SIG-M5 (cell line): ENCODE measurements around the gene ADGRG4.
"Not testable (repeated sequence)": the region's sequence is repeated elsewhere in the genome, so short reads cannot be mapped to it uniquely, and the experiment has no call there.

Source experiments
- DNase-seq: peaks from one replicate; lab custom pipeline; 2025; lab: John Stamatoyannopoulos, UW

ADGRG4 gene

DNA sequence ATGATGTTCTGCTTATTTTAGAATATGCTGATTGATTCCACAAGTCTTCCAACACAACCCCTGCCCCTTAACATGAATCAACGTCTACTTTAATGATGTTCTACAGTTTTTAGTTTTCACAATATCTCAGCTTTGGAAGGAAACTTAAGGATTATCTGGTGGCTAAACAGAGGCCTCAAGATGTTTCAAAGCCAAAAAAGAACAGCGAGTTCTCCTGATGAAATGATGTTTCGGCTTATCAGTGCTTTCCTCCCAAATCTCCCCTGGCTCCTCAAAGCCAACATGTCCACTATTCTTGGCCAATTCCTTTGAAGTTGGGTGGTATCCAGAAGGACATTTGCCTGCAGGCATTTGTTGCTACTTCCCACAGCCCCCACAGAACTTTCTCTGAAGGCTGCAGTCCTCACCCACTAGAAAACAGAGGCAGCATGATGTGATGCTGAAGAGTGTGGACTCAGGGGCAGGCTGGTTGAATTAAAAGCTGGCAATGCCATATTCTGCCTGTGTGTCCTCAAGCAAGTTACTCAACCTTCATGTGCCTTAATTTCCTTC is 87.3 kb downstream of the ADGRG4 start:
- DNase-seq = no peak

DNA sequence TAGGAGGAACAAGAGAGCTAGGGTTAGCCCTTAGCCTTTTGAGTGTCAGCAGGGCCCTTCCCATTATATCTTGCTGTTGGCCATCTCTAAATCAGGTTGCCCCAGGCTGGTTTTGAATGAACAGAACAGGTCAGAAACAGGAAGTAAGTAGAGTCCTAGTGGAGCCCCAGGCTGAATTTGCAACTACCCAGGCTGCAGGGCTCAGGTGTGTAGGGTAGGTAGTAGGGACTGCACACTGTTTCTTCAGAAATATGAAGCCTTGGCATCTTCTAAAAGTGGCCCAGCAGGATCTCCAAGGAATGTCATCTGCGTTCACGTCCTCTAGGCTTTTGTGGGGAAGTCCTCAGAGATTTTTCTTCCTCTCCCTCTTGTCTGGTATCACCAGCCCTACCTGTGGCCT is 90.2 kb downstream of the ADGRG4 start:
- no peak for DNase-seq

DNA sequence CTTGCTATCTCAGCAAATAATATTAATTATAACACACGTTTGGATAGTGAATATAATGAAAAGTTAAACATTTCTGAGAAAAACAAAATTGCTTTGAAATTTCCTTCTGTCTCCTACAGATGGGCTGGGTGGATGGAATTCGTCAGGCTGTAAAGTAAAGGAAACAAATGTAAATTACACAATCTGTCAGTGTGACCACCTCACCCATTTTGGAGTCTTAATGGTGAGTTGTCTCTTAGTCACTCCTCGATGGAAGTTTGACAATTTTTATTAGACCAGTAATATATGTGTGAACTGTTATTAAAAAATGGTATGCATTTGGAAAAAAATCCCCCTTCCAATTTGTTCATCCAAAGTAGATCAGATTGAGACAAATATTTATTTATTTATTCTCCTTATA is 94.5 kb downstream of the ADGRG4 start:
- DNase-seq = no peak

DNA sequence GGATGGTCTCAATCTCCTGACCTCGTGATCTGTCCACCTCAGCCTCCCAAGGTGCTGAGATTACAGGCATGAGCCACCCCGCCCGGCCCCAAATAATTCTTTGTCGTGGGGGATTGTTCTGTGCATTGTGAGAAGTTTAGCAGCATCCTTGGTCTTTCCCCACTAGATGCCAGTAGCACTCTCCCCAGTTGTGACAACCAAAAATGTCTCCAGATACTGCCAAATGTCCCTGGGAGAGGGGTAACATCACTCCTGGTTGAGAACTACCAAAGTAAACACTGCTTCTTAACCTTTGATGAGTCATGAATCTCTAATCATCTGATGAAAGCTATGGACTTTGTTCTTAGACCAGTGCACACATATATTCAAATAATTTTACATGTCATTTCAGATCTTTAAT is 96.2 kb downstream of the ADGRG4 start:
- DNase-seq = no peak

DNA sequence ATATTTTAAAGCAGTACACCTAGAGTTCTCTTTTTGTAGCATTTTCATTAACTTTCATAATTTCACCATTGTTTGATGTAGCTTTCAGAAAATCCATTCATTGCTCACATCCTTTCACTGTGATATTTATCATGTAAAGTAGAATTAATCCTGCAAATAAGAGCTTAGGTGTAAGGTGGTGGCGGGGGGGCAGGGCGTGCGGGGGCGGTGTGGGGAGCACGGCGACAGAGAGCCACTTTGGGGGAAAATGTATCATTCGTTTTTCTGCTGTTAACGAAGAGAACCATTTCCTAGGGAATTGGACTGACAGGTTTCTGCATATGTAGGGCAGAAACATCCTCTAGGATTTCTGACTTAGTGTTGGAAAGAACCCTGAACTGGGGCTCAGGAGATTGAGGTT is 104.4 kb downstream of the ADGRG4 start:
- DNase-seq = no peak

DNA sequence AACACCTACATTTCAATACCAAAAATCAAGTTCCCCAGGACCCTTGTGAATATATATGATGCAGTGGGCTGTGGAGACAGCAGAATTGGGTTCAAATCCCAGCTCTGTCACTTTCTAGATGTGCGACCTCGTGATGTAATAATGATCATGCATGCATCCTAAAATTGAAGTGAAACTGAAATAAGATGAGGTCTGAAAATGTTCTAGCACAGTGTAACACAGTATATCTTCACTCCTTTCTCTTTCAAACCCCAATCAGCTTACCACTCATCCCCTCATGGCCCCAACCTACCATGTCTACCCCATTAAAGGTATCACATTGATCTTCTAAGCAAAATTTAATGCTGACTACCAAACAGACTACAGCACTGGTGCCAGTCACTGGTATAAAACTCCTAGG is 117.0 kb downstream of the ADGRG4 start:
- DNase-seq = no peak

DNA sequence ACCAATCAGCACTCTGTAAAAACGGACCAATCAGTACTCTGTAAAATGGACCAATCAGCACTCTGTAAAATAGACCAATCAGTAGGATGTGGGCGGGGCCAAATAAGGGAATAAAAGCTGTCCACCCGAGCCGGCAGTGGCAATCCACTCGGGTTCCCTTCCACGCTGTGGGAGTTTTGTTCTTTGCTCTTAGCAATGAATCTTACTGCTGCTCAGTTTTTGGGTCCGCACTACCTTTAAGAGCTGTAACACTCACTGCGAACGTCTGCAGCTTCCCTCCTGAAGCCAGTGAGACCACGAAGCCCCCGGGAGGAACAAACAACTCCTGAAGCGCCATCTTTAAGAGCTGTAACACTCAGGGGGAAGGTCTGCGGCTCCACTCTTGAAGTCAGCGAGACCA is 120.6 kb downstream of the ADGRG4 start:
- DNase-seq = no peak

DNA sequence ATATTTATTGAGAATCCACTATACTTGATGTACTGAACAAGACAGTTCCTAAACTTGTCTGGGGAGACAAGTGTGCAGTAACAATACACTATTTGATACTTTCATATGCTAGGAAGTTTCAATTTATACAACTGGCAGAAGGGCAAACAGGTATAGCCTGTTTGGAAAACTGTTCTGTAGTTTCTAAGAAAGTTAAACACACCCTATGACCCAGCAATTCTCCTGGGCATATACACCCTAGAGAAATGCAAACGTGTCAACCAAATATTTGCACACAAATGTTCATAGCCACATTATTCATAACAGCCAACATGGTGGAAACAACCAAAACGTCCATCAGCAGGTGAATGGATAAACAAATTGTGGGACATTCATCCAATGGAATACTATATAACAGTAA is 123.0 kb downstream of the ADGRG4 start:
- no peak for DNase-seq

DNA sequence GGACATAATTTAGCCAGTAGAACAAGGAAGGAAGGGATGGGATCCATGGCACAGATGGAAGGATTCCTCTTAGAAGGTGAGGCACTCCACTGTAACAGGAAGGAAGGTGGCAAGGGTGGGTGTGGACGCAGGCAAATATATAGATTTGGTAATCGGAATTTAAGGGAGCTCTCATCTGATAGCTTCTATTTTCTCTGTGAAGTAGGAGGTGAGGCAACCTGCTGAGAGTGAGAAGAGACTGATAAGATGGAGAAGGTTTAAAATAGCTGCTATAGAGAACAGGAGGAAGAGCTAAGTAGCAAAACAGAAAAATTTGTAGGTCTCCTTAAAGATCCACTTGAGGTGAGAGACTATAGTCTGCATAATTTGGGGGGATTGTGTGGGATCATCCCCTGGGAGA is 125.2 kb downstream of the ADGRG4 start:
- DNase-seq = no peak

DNA sequence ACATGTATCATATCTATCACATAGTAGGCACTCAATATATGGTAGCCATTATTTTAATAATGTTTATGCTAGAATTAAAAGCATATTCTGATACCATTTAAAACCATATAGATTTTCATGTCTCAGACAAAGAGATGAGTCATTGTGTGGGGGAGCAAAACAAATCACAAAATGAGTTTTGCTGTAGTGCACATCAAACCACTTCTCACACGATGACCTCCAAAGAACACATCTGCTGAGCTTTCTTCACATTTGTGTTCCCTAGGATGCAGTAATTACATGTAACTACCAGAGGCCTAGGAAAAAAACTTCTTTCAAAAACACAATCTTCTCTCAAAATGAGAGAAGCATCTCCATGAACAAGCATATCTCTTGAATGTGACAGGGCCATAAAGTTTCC is 130.9 kb downstream of the ADGRG4 start:
- no peak for DNase-seq

DNA sequence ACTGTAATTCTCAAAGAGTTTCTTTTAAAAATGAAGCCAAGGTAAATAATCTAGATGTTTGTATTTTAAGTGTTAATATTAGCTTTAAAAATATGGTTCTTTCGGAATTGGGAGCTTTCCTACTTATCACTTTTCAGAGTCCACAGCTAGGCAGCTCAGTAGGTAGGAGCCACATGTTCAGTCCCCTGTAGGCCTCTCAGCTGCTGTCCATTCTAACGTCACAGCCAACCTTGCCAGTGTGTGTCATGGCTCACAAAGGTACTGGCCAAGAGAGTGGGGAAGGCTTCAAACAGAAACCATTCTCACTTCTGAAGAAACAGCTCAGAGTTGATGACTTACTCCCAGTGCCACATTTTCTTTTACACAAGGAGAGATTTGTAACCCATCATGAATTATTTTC is 137.0 kb downstream of the ADGRG4 start:
- DNase-seq = no peak

DNA sequence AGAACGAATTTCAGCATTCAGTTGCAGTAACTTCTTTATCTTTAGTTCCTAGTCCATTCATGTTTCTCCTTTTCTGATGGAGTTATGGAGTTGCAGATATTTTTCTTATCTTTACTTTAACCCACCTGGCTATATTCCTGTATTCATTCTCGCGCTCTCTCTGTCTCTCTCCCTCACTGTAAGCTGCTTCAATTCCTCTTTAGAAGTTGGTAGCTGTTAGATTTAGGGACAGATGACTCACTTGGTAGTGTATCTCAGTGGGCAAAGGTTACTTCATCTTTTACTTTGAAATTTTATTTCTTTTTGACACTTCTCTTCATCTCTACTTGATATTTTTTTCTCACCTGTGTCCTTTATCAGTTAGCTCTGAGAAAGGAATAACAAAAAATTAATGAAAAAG is 137.4 kb downstream of the ADGRG4 start:
- no peak for DNase-seq

DNA sequence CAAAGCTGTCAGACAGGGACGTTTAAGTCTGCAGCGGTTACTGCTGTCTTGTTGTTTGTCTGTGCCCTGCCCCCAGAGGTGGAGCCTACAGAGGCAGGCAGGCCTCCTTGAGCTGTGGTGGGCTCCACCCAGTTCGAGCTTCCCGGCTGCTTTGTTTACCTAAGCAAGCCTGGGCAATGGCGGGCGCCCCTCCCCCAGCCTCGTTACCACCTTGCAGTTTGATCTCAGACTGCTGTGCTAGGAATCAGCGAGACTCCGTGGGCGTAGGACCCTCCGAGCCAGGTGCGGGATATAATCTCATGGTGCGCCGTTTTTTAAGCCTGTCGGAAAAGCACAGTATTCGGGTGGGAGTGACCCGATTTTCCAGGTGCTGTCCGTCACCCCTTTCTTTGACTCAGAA is 144.9 kb downstream of the ADGRG4 start:
- not testable (repeated sequence) for DNase-seq

DNA sequence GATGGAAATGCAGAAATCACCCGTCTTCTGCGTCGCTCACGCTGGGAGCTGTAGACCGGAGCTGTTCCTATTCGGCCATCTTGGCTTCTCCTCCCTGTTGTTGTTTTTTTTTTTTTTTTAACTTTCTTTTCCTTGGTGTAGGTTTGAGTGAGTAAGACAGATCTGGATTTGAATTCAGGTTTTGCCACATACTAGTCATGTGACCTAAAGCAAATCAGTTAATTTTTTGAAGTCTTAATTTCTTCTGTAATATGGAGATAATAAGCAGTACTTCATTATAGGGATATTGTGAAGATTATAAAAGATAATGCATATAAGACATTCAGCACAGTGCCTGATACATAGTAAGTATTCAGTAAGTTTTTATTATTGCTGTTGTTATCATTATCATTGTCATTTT is 145.4 kb downstream of the ADGRG4 start:
- no peak for DNase-seq

DNA sequence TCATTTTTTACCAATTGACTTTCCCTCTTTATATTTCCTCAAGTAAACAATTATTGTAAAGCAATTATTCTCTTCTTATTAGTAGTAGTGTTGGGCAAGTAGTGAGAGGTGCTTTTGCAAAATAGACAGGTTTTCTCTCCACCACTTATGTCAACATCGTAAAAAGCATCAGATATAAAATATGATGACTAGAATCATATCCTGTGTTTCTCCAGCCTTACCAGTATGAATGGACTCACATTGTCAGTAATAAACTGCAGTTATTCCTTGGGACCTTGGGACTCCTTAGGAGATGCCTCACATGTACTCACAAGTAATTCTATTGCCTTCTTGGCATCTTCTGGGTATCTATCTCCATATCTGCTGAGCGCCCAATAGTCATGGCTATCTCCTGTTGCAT is 146.5 kb downstream of the ADGRG4 start:
- no peak for DNase-seq

DNA sequence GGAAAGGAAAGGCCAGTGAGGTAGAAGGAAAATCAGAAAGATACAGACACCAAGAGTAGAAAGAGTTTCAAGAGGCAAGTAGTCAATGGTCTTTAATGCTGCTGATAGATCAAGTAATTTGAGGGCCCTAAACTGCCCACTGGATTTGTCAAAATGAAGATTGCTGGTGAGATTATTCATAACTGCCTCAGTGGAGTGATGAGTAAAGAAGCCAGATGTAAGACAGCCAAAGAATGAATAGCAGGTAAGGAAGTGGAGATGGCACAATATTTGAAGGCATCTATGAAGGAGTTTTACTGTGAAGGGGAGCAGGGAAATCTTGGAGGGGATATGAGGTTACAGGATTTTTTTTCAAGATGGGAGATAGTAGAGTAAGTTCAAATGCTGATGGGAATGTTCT is 147.2 kb downstream of the ADGRG4 start:
- no peak for DNase-seq

DNA sequence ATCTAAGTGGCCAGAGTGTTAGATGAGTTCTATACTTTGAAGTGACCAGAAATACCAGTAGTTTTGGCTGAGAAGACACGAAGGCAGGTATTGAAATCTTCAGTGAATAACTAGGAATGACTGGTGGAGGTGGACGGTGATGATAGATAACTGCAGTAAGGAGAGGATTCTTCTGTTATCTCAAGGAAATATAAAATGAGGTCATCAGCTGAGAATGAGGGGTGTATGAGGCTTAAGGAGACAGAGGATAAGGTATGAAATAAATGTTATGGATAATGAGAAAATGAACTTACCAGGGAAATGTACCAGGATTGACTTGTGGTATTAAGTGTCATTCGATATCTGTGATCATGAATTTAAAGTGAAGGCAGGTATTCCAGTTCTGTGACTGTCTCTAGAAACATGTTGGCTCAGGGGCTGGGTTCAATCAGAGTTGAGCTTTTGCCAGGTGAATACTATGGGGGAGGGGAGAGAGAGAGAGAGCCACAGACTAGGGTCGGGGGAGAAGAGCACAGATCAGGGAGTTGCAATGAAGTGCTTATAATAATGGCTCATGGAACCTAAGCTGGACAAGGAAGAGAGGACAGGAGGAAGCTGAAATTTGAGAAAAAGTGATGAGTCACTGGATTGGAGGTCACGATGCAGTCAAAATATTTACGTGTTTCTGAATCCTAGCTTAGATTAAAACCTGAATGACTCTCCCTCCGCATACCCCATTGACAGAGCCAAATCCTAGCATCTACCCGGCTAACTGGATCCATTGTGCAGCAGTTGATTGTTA is 149.5 kb downstream of the ADGRG4 start:
- DNase-seq = no peak

DNA sequence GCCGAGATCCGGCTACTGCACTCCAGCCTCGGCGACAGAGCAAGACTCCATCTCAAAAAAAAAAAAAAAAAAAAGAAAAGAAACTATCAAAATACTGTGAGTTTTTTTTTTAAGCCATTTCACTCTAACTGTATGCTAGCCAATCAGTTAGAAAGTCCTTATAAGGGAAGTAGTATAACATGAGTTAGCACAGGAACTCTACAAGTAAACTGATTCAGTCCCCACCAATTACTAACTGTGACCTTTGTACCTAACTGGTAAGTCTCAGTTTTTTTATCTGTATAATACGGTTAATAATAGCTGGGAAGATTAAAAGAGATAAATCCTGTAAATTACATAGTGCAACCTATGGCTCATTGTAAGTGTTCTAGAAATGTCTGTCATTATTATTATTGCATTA is 151.9 kb downstream of the ADGRG4 start:
- no peak for DNase-seq

DNA sequence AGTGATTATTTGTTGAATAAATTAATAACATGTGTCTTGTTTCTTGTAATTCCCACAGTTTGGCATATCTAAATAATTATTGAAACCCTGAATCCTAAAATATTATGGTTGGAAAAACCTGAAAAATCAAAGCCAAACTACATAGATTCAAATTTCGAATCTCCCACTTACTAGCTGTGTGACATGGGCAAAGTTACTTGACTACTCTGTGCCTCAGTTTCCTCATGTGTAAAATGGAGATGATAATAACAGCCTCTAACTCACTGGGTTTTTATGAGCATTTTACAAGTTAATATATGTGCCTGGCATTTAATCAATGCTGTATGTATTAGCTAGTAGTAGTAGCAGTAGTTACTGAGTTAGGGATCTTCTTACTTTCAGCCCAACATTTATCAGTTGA is 152.4 kb downstream of the ADGRG4 start:
- DNase-seq = no peak

DNA sequence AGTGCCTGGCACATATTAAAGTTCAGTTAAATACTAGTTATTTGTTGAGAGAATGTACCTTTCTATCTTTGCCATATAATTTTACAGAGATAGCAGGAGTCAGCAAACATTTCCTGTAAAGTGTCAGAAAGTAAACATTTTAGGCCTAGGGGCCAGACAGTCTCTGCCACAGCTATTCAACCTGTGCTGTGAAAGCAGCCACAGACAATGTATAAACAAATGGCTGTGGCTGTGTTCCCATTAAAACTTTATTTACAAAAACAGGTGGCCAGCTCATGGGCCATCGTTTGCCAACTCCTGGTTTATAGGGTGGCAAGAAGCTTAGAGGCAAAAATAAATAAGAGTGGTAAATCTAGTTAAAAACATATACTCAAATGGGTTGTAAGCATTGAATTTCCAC is 153.0 kb downstream of the ADGRG4 start:
- DNase-seq = no peak

DNA sequence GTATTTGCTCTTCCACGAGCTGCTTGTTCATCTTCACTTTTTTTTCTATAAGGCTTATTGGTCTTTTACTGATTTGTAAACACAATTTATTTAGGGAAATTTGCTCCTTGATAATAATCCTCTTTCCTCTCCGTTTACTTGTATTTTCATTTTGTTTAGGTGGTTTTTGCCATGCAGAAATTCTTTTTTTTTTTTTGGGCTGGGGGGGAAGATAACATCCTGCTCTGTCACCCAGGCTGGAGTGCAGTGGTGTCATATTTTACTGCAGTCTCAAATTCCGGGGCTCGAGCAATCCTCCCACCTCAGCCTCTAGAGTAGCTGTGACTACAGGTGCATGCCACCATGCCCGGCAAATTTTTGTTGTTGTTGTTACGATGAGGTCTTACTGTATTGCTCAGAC is 155.4 kb downstream of the ADGRG4 start:
- no peak for DNase-seq

DNA sequence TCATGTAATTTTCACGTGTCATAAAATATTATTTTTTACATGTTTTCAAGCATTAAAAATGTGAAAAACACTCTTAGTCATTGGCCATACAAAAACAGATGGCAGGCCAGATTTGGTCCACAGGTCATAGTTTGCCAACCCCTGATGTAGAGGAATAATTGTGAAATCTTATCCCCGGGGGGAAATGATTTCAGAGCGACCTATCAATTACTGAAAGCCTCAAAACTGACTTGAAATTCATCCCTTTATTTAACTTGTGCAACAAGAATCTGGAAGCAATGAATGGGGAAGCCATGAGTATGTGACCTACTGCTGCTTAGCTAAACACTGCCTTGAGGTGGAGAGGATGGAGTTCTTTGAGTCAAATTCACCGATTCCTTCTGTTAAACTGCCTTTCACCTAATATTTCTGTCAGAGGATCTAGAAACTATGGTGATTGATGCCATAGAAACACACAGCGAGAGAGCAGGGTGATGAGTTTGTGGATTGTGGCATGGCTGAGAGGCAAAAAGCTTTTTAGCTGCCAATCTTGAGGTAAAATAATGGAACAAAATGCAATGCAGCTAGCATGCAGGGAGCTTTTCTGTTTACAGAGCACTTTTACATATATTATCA is 156.6 kb downstream of the ADGRG4 start:
- DNase-seq = no peak

DNA sequence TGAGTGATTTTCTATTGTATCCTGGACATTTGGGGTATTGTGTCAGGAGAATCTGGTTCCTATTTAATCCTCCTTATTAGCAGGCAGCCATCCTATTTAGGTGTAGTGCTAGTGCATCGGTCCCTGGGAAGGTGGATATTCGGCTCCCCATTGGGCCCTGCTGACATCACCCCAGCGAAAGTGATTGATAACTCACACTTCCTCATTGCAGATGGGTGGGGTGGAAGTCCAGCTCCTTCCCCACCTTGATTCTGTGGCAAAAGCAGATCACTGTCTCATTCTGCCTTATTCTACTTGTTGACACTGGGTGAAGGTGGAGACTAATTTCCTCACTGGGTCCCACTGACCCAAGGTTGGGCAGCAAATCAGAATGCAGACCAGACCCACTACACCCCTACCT is 163.8 kb downstream of the ADGRG4 start:
- DNase-seq = no peak
